Stimulated activated CD8-positive, alpha-beta memory T cell treated with anti-CD3 and anti-CD28 coated beads, Interleukin-7, amount 100 ng/mL, for 4 hours (primary cell): ENCODE measurements around the gene SAMD4B.
"Not testable (repeated sequence)": the region's sequence is repeated elsewhere in the genome, so short reads cannot be mapped to it uniquely, and the experiment has no call there.

Experiments
- DNase-seq, 2 donors: peaks; one replicate each; pipeline ENCODE4 v3.0.0-alpha.2; 2020; ENCODE audit warnings: low read depth in 2 of 2

SAMD4B gene

GRCh38 chr19:39341719-39342604, at the start of gene SAMD4B:
TSS of gene SAMD4B (plus strand) at chr19:39342421. CDS start at chr19:39356894, 14,473 bp downstream.
- peak; percentile 98 to 100 for DNase-seq

DNA sequence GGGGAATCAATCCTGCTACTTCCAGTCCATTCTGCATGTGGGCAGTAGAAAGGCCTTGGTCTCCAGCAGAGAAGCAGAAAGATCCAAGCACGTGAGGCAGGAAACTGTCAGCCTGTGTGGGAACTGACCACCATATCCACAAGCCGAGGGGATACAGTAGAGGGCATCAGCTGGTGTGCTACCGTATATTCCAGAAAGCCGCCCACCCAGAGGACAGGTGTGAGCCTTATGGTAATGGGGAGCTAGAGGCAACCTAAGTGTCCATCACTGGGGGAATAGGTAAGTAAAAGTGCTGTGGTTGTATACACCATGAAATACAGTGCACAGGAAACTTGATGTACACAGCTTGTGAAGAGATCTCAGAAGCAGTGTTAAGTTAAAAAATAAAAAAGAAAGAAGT, 48.8 kb upstream of the SAMD4B start:
- no peak for DNase-seq

DNA sequence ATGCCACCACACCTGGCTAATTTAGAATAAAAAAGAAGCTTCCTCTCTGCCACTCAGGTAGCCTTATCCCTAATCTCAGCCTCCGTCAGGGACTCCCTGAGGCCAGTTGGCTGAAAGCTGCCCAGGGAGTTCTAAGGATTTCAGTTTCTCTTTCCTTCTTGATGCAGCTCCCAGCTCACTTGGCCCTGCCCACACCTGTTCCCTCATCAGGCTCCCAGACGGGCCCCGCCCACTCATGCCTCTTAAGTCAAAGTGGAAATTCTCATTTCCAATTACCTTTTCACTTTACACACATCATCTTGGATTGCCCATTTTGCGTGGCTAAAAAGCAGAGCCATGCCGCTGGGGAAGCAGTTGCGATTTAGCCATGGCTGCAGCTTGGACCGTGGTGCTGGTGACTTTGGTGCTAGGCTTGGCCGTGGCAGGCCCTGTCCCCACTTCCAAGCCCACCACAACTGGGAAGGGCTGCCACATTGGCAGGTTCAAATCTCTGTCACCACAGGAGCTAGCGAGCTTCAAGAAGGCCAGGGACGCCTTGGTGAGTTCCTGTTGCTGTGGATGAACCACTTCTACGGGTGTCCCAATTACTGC, 46.1 kb upstream of the SAMD4B start, which contains the start of gene IFNL1:
Gene IFNL1, plus strand, starts transcription at position 353 of the 591 bp plus-strand sequence. Its CDS starts 15 bp downstream, at position 368.
- no peak for DNase-seq

DNA sequence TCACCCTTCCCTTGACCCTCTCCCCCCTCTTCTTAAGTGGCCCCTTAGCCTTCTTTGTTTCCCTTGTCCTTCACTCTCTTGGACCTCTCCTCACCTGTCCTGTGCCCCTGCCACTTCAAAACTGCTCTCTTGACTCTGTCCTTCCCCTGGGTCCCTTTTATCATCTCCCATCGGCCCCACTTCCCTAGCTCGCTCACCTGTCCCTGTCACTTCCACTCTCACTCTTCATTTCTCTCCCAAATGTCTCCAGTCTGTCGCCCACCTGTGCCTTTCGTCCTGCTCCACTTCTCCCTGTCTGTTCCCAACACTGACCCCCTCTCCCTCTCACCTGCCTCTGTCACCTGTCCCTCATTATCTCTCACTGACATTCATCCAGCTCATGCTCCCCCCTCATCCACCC, 45.3 kb upstream of the SAMD4B start:
- no peak for DNase-seq

GRCh38 chr19:39297931-39298634, 44.1 kb upstream of the SAMD4B start:
- peak; percentile 35 to 61 for DNase-seq

DNA sequence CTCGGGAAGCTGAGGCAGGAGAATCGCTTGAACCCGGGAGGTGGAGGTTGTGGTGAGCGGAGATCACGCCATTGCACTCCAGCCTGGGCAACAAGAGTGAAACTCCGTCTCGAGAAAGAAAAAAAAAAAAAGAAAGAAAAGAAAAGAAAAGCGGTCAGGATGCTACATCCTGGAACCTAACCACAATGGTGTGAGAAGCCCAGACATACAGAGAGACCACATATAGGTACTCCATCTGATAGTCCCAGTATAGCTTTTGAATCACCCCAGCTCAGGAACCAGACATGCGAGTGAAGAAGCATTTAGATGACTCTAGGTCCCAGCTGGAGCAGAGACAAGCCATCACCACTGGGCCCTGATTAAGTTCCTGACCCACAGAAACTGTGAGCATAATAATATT, 42.8 kb upstream of the SAMD4B start:
- DNase-seq, result no peak

DNA sequence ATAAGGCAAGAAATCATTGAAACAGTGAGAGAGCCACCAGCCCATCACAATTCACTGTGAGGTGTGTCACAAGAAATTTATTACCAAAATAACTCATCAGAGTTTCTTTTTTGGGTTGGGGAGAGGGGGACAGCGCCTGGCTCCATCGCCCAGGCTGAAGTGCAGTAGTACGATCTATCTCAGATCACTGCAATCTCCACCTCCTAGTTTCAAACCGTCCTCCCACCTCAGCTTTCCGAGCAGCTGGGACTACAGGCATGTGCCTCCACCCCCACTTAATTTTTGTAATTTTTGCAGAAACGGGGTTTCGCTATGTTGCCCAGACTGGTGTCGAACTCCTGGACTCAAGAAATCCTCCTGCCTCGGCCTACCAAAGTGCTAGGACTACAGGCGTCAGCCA, 42.4 kb upstream of the SAMD4B start:
- no peak for DNase-seq

- DNase-seq, result no peak
These were observed 41.2 kb upstream of the SAMD4B start for GRCh38 chr19:39301021-39301420.

DNA sequence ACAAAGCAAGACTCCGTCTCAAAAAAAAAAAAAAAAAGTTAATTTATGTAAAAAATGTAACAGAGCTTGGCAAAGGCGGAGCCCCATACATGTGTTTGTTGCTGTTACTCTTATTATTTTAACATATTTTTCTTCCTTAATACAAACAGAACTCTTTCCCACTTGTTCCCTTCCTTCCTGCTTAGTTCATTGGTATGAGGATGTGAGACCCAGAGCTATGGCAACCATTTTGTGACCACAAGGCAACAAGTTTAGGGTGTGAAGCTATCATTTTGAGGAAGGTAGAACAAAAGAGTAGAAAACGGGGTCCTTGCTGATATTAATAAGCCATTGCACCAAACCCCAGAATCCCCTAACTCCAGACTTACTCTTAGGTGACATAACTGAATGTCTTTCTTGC, 40.7 kb upstream of the SAMD4B start:
- DNase-seq, result no peak

DNA sequence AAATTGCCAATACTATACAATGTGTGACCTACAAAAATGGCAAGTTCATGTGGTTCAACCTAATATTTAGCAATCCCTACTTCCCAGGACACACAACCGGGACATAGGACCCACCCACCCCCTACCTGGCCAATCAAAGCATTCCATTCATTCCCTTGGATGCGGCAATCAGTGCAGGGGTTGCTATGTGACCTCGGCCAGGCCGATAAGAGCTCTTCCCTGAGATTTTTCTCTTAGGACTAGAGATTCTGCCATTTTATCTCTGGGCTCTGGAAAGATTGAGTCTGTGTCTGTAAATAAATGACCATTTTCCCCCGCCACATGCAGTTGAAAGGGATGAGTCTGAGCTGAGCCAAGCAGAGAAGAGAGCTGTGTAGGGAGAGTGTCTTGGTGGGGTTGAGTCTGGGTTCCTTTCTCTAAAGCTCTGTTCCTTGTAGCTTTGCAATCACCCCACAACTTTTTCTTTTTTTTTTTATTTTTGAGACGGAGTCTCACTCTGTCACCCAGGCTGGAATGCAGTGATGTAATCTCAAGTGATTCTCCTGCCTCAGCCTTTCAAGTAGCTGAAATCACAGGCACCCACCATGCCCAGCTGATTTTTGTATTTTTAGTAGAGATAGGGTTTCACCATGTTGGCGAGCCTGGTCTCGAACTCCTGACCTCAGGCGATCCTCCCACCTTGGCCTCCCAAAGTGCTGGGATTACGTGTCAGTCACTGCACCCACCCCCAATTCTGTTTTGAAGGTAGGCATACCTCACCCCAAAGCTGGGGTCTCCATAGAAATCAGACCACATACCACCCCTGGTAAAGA, 38.6 kb upstream of the SAMD4B start:
- DNase-seq, result no peak

GRCh38 chr19:39304185-39304513, 38.1 kb upstream of the SAMD4B start:
- no peak for DNase-seq

- no peak for DNase-seq
These were observed 37.3 kb upstream of the SAMD4B start for GRCh38 chr19:39304701-39305571.

DNA sequence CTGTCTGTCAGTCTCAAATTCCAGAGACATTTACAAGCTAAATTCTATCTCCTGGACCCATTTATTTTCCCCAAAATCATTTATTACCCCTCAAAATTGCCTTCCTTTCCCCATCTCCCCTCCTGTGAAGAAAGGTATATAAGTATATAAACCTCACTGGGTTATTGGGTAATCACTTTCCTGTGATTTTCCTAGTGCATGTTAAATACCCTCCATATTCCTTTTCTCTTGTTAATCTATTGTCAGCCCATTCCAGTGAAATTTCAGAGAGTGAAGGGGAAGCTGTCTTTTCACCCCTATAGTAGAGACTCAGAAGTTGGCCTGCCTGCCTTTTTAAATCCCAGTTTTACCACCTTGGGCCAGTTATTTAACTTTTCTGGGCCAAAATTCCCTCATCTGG, 36.1 kb upstream of the SAMD4B start:
- DNase-seq, result no peak

DNA sequence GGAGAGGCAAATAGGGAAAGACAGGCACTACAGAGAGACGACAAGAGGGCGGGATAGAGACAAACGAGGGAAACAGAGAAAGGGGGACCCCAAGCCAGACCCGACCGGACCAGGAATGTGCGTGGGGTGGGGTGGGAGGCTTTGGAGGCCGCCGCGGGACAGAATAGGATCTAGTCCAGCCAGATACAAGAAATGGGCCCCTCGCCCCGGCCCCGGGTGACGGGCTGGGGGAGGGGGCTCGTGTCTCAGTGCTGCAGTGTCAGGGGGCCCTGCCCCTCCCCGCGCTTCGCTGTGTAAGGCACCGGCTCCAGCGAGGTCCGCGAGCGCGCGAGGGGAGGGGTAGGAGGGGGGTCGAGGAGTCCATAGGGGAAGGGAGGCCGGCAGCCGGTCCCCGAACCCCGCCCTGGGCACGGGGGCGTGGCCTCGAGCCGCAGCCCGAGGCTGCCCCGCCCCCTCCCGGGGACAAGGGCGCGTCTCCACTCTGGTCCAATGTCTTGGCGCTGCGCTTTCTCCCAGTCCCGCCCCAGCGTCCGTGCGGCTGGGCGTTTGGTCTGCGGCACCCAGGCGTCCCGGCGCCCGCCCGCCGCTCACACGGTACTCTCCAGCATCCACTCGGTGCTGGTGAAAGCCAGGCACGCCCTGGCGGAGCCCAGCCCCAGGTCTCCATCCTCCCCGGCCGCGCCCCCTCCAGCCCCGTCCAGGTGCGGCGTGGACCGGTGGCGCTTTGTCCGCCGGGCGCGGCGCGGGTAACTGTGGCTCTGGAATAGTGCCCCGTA, 35.0 kb upstream of the SAMD4B start:
- DNase-seq, result no peak

DNA sequence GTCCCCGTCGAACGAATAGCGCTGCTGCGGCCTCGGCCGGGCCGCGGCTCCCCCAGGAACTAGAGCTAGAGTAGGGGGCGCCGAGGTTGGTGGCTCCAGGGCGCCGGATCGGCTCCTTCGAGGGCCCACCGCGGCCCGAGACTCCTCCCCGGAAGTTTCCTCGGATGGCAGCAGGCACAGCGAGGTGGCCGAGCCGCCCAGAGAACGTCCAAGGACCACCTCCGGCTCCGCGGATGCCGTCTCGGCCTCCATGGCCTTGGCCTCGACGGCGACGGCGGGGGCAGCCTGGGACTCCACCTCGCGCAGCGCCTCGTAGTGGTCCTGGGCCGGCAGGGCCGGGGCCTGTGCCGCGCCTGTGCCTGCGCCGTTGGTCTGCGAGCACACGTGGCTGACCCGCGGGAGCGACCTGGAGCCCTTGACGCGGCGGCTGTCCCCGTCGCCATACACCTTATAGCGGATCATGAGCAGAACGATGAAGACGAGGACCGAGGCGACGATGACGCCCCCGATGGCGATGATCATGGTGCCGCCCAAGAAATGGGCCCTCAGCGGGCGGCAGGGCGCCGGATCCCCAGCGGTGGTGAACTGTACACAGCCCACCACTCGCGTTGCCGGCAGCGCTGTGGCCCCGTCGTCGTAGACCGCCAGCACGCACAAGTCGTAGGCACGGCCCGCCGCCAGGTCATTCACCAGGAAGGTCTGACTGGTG, 34.2 kb upstream of the SAMD4B start:
- DNase-seq, result no peak

DNA sequence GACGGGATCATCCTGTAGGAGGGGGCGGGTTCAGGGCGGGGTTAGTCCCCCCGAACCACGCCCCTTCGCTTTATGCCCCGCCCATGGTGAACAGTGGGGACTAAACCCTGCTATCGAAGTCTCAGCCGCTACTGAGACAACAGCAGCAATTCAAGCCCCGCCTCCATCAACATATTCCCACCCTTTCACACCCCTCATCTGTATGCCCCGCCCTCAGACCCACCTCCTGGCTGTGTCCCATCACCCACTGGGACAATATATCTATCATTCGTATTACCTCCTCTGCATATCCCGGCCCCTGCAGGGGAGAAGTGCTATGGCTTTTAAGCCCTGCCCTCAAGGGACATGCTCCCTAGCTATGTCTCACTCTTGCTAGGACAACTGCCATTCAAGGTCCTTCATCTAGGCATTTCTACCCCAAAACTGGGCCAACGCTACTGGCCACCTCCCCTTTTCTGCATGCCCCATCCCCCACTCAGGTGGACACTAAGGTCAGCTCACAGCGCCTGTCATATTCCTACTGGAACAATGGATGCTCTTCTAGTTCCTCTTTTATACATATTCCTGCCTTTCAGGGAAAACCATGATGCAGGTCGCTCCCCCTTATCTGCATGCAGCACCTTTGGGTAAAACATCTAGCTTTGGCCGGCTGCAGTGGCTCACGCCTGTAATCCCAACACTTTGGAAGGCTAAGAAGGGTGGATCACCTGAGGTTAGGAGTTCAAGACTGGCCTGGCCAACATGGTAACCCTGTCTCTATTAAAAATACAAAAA, 33.5 kb upstream of the SAMD4B start:
- no peak for DNase-seq

DNA sequence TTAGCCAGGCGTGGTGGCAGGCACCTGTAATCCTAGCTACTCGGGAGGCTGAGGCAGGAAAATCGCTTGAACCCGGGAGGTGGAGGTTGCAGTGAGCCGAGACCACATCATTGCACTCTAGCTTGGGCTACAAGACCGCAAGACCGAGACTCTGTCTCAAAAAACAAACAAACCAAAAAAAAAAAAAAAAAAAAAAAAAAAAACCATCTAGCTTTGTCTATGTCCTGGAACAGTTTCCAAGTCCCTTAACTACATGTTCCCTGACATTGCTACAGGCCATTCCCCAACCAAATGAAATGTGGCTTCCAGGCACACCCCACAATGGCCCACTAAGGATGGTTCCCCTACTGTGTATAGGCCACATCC, 32.9 kb upstream of the SAMD4B start:
- DNase-seq, result not testable (repeated sequence)

GRCh38 chr19:39310558-39311311, 31.5 kb upstream of the SAMD4B start:
- no peak for DNase-seq
